ENCODE results near the gene IGLL5. TPM values are rescaled to one million over a fixed set of nuclear protein-coding genes. Genes with fewer than 3 reads are reported as not detected.

Gene IGLL5
- total and polyA plus RNA-seq, 2 donors (not counting 3 experiments of a cell fraction or from before 2014, with no cell fraction given): not detected

DNA sequence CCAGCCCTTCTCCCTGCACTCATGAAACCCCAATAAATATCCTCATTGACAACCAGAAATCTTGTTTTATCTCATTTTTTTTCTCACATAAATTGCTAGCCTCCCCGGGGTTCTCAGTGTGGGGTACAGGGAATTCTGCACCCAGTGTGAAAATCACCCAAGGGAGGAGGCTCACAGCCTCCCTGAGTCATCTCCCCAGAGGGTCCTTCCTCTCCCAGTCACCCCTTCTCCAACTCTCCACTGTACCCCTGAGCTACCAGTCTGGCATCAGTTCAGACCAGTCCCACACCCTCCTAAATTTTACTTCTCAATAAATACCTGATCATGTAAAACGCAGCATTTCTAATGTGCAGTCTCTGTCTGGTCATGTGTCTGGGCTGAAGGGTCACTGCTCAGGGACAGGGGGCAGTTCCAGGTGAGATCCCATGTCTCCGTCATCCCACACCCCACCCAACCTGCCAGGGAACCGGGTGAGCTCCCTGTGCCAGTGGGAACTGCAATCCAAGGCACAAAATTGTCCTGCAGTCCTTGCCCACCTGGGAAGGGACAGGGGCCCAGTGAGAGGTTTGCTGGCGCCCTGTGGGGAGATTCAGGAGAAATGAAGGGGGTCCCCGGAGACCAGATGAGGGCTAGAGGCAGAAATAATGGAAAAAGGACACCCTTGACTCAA, 8.3 kb downstream of the IGLL5 start:
- DNase-seq (ENCODE audit: low read depth, low spot score): no peak
- no peaks in the 10 kb centered on the region for H3K79me2 ChIP-seq (ENCODE audit: control insufficient read depth, insufficient read depth, low read length)
- no peak for TF ChIP-seq GATA2 (IDR thresholded peaks at IDR 0.05; ENCODE audit: insufficient read depth, insufficient read length, low read depth, low read length)
- no peak for TF ChIP-seq MAX (IDR thresholded peaks at IDR 0.05; ENCODE audit: insufficient read depth, insufficient read length)
- no peak for TF ChIP-seq JUN (IDR thresholded peaks at IDR 0.05; ENCODE audit: borderline replicate concordance, insufficient read depth, insufficient read length, low read depth)
- no peak for TF ChIP-seq EZH2 (IDR thresholded peaks at IDR 0.05; ENCODE audit: borderline replicate concordance, low read depth, low read length, severe bottlenecking)
- TF ChIP-seq POLR2A (IDR thresholded peaks at IDR 0.05; ENCODE audit: low read depth, low read length): no peak
- TF ChIP-seq FOS (IDR thresholded peaks at IDR 0.05; ENCODE audit: borderline replicate concordance, insufficient read depth, low read length): no peak
- TF ChIP-seq MYC (IDR thresholded peaks at IDR 0.05; ENCODE audit: low read depth, low read length): no peak
- no peak for TF ChIP-seq POLR2AphosphoS5 (IDR thresholded peaks at IDR 0.05; ENCODE audit: insufficient read depth, low read depth, low read length)
- TF ChIP-seq, protein P1, sequence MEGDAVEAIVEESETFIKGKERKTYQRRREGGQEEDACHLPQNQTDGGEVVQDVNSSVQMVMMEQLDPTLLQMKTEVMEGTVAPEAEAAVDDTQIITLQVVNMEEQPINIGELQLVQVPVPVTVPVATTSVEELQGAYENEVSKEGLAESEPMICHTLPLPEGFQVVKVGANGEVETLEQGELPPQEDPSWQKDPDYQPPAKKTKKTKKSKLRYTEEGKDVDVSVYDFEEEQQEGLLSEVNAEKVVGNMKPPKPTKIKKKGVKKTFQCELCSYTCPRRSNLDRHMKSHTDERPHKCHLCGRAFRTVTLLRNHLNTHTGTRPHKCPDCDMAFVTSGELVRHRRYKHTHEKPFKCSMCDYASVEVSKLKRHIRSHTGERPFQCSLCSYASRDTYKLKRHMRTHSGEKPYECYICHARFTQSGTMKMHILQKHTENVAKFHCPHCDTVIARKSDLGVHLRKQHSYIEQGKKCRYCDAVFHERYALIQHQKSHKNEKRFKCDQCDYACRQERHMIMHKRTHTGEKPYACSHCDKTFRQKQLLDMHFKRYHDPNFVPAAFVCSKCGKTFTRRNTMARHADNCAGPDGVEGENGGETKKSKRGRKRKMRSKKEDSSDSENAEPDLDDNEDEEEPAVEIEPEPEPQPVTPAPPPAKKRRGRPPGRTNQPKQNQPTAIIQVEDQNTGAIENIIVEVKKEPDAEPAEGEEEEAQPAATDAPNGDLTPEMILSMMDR (IDR thresholded peaks at IDR 0.05; ENCODE audit: extremely low read depth in 1 of 2, insufficient read depth in 1 of 2, low read depth in 1 of 2, low read length in 2 of 2): no peak
- peaks cover 2 to 5% of the 10 kb centered on the region in 2 experiments for H3K27me3 ChIP-seq (ENCODE audit: control insufficient read depth in 2 of 2, insufficient read depth in 2 of 2, low read length in 2 of 2)
- no peak overlapping the region for H3K4me2 ChIP-seq (ENCODE audit: insufficient read depth, low read length)
- no peak overlapping the region for H3K9ac ChIP-seq (replicated peaks; ENCODE audit: extremely low read depth, insufficient read depth, low read length)
- POLR2A ChIA-PET: no interaction called here
- no peak overlapping the region for H3K27ac ChIP-seq (ENCODE audit: insufficient read depth, low read depth, low read length)
- H2AFZ ChIP-seq (ENCODE audit: low read depth, low read length): no peak overlapping the region
- no peaks in the 10 kb centered on the region for H3K36me3 ChIP-seq (ENCODE audit: control insufficient read depth in 2 of 2, extremely low read depth in 1 of 2, insufficient read depth in 2 of 2, low read length in 2 of 2)
- dilution Hi-C loops (cut with MboI; ENCODE audit: extremely low pct_ligation_motif_present, low sequenced_read_pairs): no loop called here
- H3K4me1 ChIP-seq (ENCODE audit: control insufficient read depth, extremely low read depth, insufficient read depth, low read length): no peaks in the 10 kb centered on the region
- no peak for FAIRE-seq
- no peak overlapping the region for H3K4me3 ChIP-seq (replicated peaks in 1 of 3; ENCODE audit: insufficient read depth in 1 of 3, low read depth in 1 of 3, low read length in 3 of 3)
- no peaks in the 10 kb centered on the region for H3K9me3 ChIP-seq (replicated peaks; ENCODE audit: control insufficient read depth, insufficient read depth, low read length)
- CTCF ChIA-PET: no interaction called here
- no TSS peak for BruUV-seq (replicated peaks)
- no peaks in the 10 kb centered on the region for H3K9me1 ChIP-seq (replicated peaks; ENCODE audit: control insufficient read depth, extremely low read depth, insufficient read depth, low read length)
- H4K20me1 ChIP-seq (replicated peaks; ENCODE audit: control insufficient read depth, extremely low read depth, insufficient read depth, low read length): no peaks in the 10 kb centered on the region
- intact Hi-C loops (cut with micrococcal nuclease): no loop called here

Measured in endothelial cell of umbilical vein (primary cell).